ENCODE results near the gene PITPNC1. TPM values are rescaled to one million over a fixed set of nuclear protein-coding genes. Genes with fewer than 3 reads are reported as not detected.

The PITPNC1 gene
- polyA plus RNA-seq, 1 of the 3 experiments (the other 2 are of a cell fraction) = 18.4 TPM

GRCh38 chr17:67475161-67475937 is 98.3 kb downstream of the PITPNC1 start:
- WGBS (ENCODE audit: low lambda C conversion rate) = 53% methylated on average over 23 of the region's 23 CpGs
- no peak overlapping the region for H3K4me3 ChIP-seq (ENCODE audit: low read depth in 2 of 2, low read length in 1 of 2)
- no peaks in the 10 kb centered on the region for H3K9me2 ChIP-seq
- H3K27ac ChIP-seq (ENCODE audit: low read depth in 2 of 2, low read length in 1 of 2) = peak overlapping the region; percentile 11 to 42; a peak in 2 of 4 replicates
- peaks cover 21% of the 10 kb centered on the region for H3K79me2 ChIP-seq (ENCODE audit: insufficient read depth)
- H3K4me1 ChIP-seq (ENCODE audit: control insufficient read depth in 1 of 2, insufficient read depth in 2 of 2, low read depth in 1 of 2, low read length in 1 of 2) = peaks cover 4 to 14% of the 10 kb centered on the region in 2 experiments; a peak in 3 of 4 replicates
- no peaks in the 10 kb centered on the region for H3K9me3 ChIP-seq
- CTCF ChIA-PET = interaction anchor here (0.6 to 14.5 kb wide), 96 partner anchors 10 to 763 kb away, joined by 3 to 284 read pairs (median 5); partner anchors contain the start of gene PITPNC1
- POLR2A ChIA-PET = interaction anchor here (1.4 to 2.0 kb wide), 3 partner anchors 90 to 131 kb away, joined by 3 to 13 read pairs (median 6); no protein-coding TSS in a partner anchor
- H4K20me1 ChIP-seq (ENCODE audit: insufficient read depth) = no peaks in the 10 kb centered on the region
- H3K36me3 ChIP-seq (replicated peaks in 1 of 2; ENCODE audit: control insufficient read depth in 1 of 2, insufficient read depth in 2 of 2, low read length in 1 of 2) = no peaks in the 10 kb centered on the region
- H3K27me3 ChIP-seq (ENCODE audit: insufficient read depth) = no peaks in the 10 kb centered on the region
- peak; percentile 84 for DNase-seq
- peaks cover 5% of the 10 kb centered on the region for H3F3A ChIP-seq (replicated peaks; ENCODE audit: insufficient read depth)
- no peak overlapping the region for H2AFZ ChIP-seq (ENCODE audit: low read depth)
- no peak overlapping the region for H3K9ac ChIP-seq
- H3K4me2 ChIP-seq = no peak overlapping the region
- peak; percentile 99 for TF ChIP-seq CTCF (IDR thresholded peaks at IDR 0.05)
- TF ChIP-seq GATA2 (CRISPR knock-in tag; IDR thresholded peaks at IDR 0.05) = 0 out of 2 replicates have a peak, but pooled peaks have one; percentile 24
- peak; percentile 64 for TF ChIP-seq CHD2 (IDR thresholded peaks at IDR 0.05; ENCODE audit: low read length, partially characterized antibody)
- TF ChIP-seq RCOR1 (IDR thresholded peaks at IDR 0.05; ENCODE audit: low read length) = peak; percentile 61; the same call in 1 of the 2 replicates
- TF ChIP-seq RAD21 (IDR thresholded peaks at IDR 0.05; ENCODE audit: low read length) = peak; percentile 100
- no peak for TF ChIP-seq JUND (IDR thresholded peaks at IDR 0.05)
- TF ChIP-seq GABPA (IDR thresholded peaks at IDR 0.05; ENCODE audit: low read depth) = no peak
- TF ChIP-seq TCF12 (IDR thresholded peaks at IDR 0.05) = no peak
- TF ChIP-seq EP300 (IDR thresholded peaks at IDR 0.05; ENCODE audit: borderline replicate concordance in 1 of 2, low read depth in 1 of 2, low read length in 1 of 2) = no peak
- peak; percentile 77; the same call in 1 of the 2 replicates for TF ChIP-seq SIN3A (IDR thresholded peaks at IDR 0.05; ENCODE audit: borderline replicate concordance, low read depth, low read length)
- no peak for TF ChIP-seq FOSL2 (IDR thresholded peaks at IDR 0.05; ENCODE audit: borderline replicate concordance, low read depth)
- TF ChIP-seq NFIC (IDR thresholded peaks at IDR 0.05; ENCODE audit: borderline replicate concordance) = no peak; the same call in 1 of the 2 replicates
- TF ChIP-seq ZBTB33 (IDR thresholded peaks at IDR 0.05; ENCODE audit: borderline replicate concordance, low read depth) = no peak
- TF ChIP-seq SMC3 (IDR thresholded peaks at IDR 0.05; ENCODE audit: low read depth, low read length) = peak; percentile 100
- TF ChIP-seq POLR2AphosphoS5 (IDR thresholded peaks at IDR 0.05; ENCODE audit: low read depth, low read length) = no peak
- no peak for TF ChIP-seq NRF1 (IDR thresholded peaks at IDR 0.05; ENCODE audit: low read depth, low read length)
- TF ChIP-seq PBX3 (IDR thresholded peaks at IDR 0.05) = no peak
- no peak for TF ChIP-seq YY1 (IDR thresholded peaks at IDR 0.05; ENCODE audit: low read depth)
- TF ChIP-seq RXRA (IDR thresholded peaks at IDR 0.05; ENCODE audit: borderline replicate concordance, low read depth) = no peak; the same call in 1 of the 2 replicates
- 0 out of 2 replicates have a peak, but pooled peaks have one; percentile 61 for TF ChIP-seq MXI1 (IDR thresholded peaks at IDR 0.05; ENCODE audit: low read depth, low read length)
- TF ChIP-seq ELF1 (IDR thresholded peaks at IDR 0.05) = no peak
- no peak for TF ChIP-seq FOXM1 (IDR thresholded peaks at IDR 0.05; ENCODE audit: low read depth)
- peak; percentile 53; the same call in 1 of the 2 replicates for TF ChIP-seq FOXJ3 (CRISPR knock-in tag; IDR thresholded peaks at IDR 0.05)
- 0 out of 2 replicates have a peak, but pooled peaks have one; percentile 22 for TF ChIP-seq REST (IDR thresholded peaks at IDR 0.05; ENCODE audit: low read depth, low read length)
